HG03108 (cell line): ENCODE results near the gene IMPACT.
A peak's percentile ranks its signal among the peaks of the same experiment; 100 is the strongest.

Source experiments
- ATAC-seq: cut with Tn5 transposase; IDR thresholded peaks from one replicate; pipeline ENCODE4 v1.9.1; 2021; ENCODE audit warnings: moderate library complexity; ENCODE audit not compliant: unreplicated experiment

The IMPACT gene

DNA sequence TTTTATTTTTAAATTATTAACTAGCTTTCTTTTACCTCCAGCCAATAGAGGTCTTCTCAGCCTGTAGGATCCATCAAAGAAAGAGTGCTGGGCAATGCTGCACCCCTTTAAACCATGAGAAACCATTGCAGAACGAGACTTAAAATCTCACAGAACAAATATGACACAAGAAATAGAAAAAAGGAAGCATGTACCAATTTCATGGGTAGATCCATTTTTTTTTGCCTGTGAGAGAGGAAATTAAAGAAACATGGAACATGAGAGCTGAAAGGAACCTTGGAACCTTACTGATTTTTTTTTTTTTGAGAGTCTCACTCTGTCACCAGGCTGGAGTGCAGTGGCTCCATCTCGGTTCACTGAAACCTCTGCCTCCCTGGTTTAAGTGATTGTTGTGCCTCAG lies 47.9 kb downstream of the IMPACT start:
- no peak for ATAC-seq

DNA sequence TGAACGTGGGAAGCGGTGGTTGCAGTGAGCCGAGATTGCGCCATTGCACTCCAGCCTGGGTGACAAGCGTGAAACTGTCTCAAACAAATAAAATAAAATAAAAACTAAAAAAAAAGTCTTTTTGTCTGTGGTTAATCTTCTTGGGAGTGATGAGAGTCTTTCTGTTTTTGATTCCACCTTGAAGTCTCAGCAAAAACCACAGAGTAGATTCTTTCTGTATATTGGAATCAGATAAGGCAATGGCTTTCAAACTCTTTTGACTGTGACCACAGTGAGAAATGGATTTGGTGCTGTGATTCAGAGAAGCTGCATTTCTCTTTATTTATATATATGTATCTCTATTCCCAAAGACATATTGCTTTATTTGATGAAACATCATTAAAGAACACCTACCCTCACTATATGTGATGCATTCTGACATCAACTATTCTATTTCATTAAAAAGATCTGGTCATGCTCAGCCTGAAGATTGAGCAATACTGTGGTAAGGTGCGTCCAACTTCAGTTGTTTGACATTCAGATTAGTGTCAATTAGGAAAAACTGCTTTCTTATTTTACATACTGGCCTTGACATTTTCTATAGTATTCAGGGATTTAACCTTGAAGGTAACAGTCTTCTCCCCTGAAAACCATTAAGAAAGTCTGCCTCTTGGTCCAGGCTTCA lies 49.6 kb downstream of the IMPACT start:
- ATAC-seq: no peak

DNA sequence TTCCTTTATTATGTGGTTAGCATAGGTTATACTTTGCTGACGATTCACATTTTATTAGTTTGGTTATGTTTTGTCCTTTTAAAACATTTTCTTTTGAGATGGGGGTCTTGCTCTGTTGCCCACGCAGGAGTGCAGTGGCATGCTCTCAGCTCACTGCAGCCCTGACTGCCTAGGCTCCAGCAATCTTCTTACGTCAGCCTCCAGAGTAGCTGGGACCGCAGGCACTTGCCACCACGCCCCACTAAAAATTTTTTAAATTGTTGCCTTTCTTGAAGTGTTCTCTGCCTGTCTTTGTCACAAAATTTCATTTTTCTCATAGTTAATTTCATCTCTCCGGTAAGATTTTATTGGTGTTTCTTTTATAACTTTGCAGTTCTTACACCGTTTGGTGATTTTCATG lies 52.9 kb downstream of the IMPACT start:
- no peak for ATAC-seq

GRCh38 chr18:24482821-24483220 lies 56.4 kb downstream of the IMPACT start:
- ATAC-seq: no peak

GRCh38 chr18:24485681-24486080 lies 59.2 kb downstream of the IMPACT start:
- ATAC-seq: no peak

DNA sequence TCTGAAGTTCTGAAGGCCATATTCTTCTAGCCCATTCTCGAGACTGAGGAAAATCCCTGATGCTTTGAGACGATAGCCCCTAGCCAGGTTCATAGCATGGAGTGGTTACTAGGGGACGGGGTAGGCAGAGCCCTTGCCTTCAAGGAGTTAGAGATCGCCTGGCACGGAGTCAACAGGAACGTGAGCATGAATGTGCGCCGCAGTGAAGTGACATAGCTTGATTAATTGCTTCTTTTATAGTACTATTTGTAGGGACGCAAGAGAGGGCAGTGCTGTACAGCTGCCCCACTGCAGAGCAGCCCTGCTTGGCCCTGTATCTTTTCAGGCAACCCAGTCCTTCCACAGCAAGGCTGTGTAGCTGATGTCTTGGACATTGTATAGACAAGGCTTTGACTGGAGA lies 60.2 kb downstream of the IMPACT start:
- no peak for ATAC-seq

- no peak for ATAC-seq
These were observed 62.5 kb downstream of the IMPACT start for GRCh38 chr18:24488824-24489493.

- ATAC-seq: no peak
These were observed 64.1 kb downstream of the IMPACT start for GRCh38 chr18:24490539-24490938.

GRCh38 chr18:24491927-24492834 lies 65.7 kb downstream of the IMPACT start:
- ATAC-seq: peak; percentile 75

GRCh38 chr18:24494586-24494985 lies 68.1 kb downstream of the IMPACT start:
- ATAC-seq: no peak

GRCh38 chr18:24497031-24497754 lies 70.7 kb downstream of the IMPACT start:
- ATAC-seq: no peak

GRCh38 chr18:24499814-24500213 lies 73.3 kb downstream of the IMPACT start:
- no peak for ATAC-seq

- no peak for ATAC-seq
These were observed 73.7 kb downstream of the IMPACT start for GRCh38 chr18:24500217-24500616.

GRCh38 chr18:24500766-24501165 lies 74.3 kb downstream of the IMPACT start:
- ATAC-seq: no peak

DNA sequence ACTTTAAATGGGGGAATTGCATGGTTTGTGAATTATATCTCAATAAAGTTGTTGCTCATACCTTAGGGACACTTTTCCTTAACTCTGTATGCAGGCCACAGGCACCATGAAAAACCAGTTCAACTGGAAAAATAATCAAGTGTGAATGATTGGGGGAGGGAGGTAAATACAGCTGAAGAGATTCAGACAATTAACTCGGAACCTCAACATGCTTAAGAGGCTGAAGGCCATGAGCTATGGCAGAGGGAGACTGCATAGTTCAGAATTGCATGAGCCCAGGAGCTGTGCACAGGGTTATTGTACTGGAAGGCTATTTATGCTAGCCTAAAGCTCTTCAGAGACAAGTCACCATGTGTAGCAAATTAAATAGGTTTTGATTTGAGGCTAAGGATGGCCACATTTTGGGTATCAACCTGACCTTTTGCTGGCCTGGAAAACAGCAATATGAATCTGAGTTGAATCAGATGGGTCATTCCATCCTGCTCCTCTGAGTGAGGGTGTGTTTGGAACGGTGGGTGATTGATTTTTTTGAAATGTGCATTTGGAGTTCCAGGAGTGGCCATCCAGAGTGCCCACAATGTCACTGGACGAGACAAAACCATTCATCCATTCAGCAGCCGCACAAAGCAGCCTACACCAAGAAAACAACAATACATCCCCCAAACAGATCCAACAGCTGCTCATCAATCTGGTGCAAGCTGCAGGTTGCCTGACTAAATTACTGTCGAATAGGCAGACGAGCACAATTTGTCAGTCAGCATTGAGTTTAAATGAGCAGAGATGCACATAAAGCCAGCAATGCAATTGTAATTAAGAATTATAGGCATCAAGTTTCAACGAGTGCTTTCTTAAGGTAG lies 76.4 kb downstream of the IMPACT start:
- no peak for ATAC-seq
